ENCODE data around the gene CES1. TPM values are rescaled to one million over a fixed set of nuclear protein-coding genes. Genes with fewer than 3 reads are reported as not detected.

Gene CES1
- total RNA-seq, 1 donor from 2014 or later = not detected

- TF ChIP-seq CTCF (IDR thresholded peaks at IDR 0.05; ENCODE audit: insufficient read depth, low read length, poor library complexity, severe bottlenecking) = no peak
- Histone ChIP-seq H3K4me3 (ENCODE audit: low read depth, low read length) (no peak overlapping the region), H3K27me3 (ENCODE audit: control insufficient read depth, insufficient read depth, low read length) (no peaks in the 10 kb centered on the region), H3K36me3 (ENCODE audit: control insufficient read depth, insufficient read depth, low read length) (no peaks in the 10 kb centered on the region)
- DNase-seq (ENCODE audit: low read depth) = no peak
Observed at GRCh38 chr16:55853114-55853513, 20.2 kb upstream of the CES1 start.

- TF ChIP-seq CTCF (IDR thresholded peaks at IDR 0.05; ENCODE audit: insufficient read depth, low read length, poor library complexity, severe bottlenecking) = no peak
- H3K4me3 ChIP-seq (ENCODE audit: low read depth, low read length) = no peak overlapping the region
- no peak for DNase-seq (ENCODE audit: low read depth)
- no peaks in the 10 kb centered on the region for H3K36me3 ChIP-seq (ENCODE audit: control insufficient read depth, insufficient read depth, low read length)
- peaks cover 3% of the 10 kb centered on the region for H3K27me3 ChIP-seq (ENCODE audit: control insufficient read depth, insufficient read depth, low read length)
Observed at GRCh38 chr16:55849536-55849935, 16.6 kb upstream of the CES1 start.

DNA sequence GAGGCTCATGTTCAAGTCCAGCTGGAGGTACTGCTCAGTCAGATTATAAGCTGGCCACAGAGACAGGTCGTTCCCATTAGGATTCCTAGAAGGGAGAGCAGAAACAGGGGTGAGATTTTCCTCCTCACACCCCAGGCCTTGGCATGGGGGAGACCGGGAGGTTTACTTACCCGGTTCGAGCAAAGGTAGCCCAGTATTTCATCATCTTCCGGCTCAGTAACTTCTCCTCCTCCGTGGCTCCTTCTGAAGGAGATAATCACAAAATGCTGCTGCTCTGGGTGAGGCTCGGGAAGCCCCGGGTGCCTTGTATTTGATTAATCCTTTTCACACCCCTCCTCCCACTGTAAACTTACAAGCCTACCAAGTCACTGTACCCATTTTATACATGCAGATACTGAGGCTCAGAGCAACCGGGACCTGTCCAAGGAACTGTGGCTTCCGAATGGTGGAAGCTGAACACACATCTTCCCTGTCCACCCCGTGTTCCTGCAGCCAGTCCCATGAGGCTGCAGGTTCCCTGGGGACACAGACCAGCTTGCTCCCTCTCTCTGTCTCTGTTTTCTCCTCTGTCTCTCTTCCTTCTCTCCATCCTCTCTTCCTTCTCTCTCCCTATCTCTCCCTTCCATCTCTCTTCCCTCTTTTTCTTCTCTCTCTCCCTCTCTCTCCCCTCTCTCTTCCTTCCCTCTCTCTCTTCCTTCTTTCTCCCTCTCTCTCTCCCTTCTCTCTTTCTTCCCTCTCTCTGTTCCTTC is 13.9 kb upstream of the CES1 start:
- Histone ChIP-seq H3K36me3 (ENCODE audit: control insufficient read depth, insufficient read depth, low read length) (no peaks in the 10 kb centered on the region), H3K4me3 (ENCODE audit: low read depth, low read length) (no peak overlapping the region), H3K27me3 (ENCODE audit: control insufficient read depth, insufficient read depth, low read length) (peaks cover 6% of the 10 kb centered on the region)
- DNase-seq (ENCODE audit: low read depth) = no peak
- TF ChIP-seq CTCF (IDR thresholded peaks at IDR 0.05; ENCODE audit: insufficient read depth, low read length, poor library complexity, severe bottlenecking) = no peak

GRCh38 chr16:55843105-55843395 is 10.2 kb upstream of the CES1 start:
- no peaks in the 10 kb centered on the region for H3K36me3 ChIP-seq (ENCODE audit: control insufficient read depth, insufficient read depth, low read length)
- no peak for TF ChIP-seq CTCF (IDR thresholded peaks at IDR 0.05; ENCODE audit: insufficient read depth, low read length, poor library complexity, severe bottlenecking)
- DNase-seq (ENCODE audit: low read depth) = no peak
- H3K27me3 ChIP-seq (ENCODE audit: control insufficient read depth, insufficient read depth, low read length) = peaks cover 6% of the 10 kb centered on the region
- no peak overlapping the region for H3K4me3 ChIP-seq (ENCODE audit: low read depth, low read length)

DNA sequence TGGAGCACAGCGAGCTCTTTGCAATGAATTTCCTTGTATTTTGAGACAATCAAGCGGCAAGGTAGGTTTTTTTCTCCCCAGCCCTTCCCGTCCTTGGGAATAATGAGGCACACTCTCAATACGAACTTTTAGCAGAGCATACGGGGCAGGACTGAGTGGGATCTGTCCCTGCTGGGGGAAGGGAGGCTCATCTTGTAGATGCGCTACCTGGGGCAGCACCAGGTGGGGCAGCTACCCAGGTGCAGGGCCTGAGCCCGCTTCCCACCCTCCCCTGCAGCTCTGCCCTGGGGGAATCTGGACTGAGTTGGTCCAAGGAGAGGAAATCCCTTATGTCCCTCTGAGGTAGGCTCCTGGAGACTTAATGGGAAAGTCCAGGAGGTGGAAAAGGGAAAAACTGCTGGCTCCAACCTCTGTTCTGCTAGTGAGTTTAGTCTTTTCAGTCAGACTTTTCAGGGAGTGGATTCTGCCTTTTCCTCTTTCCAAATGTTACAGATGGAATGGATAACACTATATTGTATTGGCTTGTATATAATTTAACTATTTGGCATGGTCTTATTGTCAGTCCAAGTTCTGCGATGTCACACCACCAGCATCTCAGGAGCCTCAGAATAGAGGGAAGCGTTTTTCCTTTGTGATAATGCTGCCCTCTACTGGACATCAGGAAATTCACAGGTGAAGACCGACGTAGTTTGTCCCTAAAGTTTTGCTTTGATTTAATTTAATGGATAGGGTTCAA is 9.6 kb upstream of the CES1 start:
- peak; percentile 69 for TF ChIP-seq CTCF (IDR thresholded peaks at IDR 0.05; ENCODE audit: insufficient read depth, low read length, poor library complexity, severe bottlenecking)
- Histone ChIP-seq H3K27me3 (ENCODE audit: control insufficient read depth, insufficient read depth, low read length) (peaks cover 6% of the 10 kb centered on the region), H3K36me3 (ENCODE audit: control insufficient read depth, insufficient read depth, low read length) (no peaks in the 10 kb centered on the region), H3K4me3 (ENCODE audit: low read depth, low read length) (no peak overlapping the region)
- DNase-seq (ENCODE audit: low read depth) = no peak

Data from kidney epithelial cell (primary cell).